Suprapubic skin (tissue), 4 donors: ENCODE results near the gene MYL4.

Source experiments
- CTCF ChIP-seq, 2 donors: fragments of 200-600 bp in 1 of 2; fragments of 450-650 bp in 1 of 2; sonication (generic) in 1 of 2; IDR thresholded peaks; one replicate each; pipeline ENCODE4 v1.5.1; 2016 to 2019; ENCODE audit warnings: antibody characterized with exemption in 2 of 2, mild to moderate bottlenecking in 1 of 2, moderate library complexity in 1 of 2
- EP300 ChIP-seq: sonication (generic); formaldehyde crosslinking; IDR thresholded peaks from one replicate; pipeline ENCODE4 v1.6.1; 2017; ENCODE audit warnings: antibody characterized with exemption
- POLR2A ChIP-seq, 2 donors: fragments of 450-650 bp; IDR thresholded peaks; one replicate each; pipeline ENCODE4 v1.6.1; 2017; ENCODE audit warnings: antibody characterized with exemption in 2 of 2, mild to moderate bottlenecking in 2 of 2, moderate library complexity in 2 of 2
- POLR2AphosphoS5 ChIP-seq, 3 donors: sonication (generic); formaldehyde crosslinking; IDR thresholded peaks; one replicate each; pipeline ENCODE4 v1.6.1; 2017; ENCODE audit warnings: antibody characterized with exemption in 3 of 3

- no peak for TF ChIP-seq POLR2A (IDR thresholded peaks at IDR 0.05)
- no peak for TF ChIP-seq CTCF (IDR thresholded peaks at IDR 0.05)
- no peak for TF ChIP-seq POLR2AphosphoS5 (IDR thresholded peaks at IDR 0.05)
- no peak for TF ChIP-seq EP300
Observed at GRCh38 chr17:47200325-47200664, 8.9 kb upstream of the MYL4 start.
